K562 (cell line): ENCODE measurements around the gene GRIN1. TPM values are rescaled to one million over a fixed set of nuclear protein-coding genes. Genes with fewer than 3 reads are reported as not detected.
A peak's percentile ranks its signal among the peaks of the same experiment; 100 is the strongest.

Source experiments
- BCOR ChIP-seq: fragments of 450-650 bp; IDR thresholded peaks from 2 replicates; pipeline ENCODE4 v1.6.1; 2016
- CEBPB ChIP-seq: fragments of 450-650 bp; IDR thresholded peaks from 2 replicates; pipeline ENCODE4 v1.6.1; 2016; ENCODE audit warnings: missing genetic modification characterization, missing compliant biosample characterization
- COPS2 ChIP-seq: fragments of 450-650 bp; conservative IDR thresholded peaks from 2 replicates; pipeline ENCODE4 v1.6.1; 2016; ENCODE audit warnings: mild to moderate bottlenecking, moderate library complexity
- DDX20 ChIP-seq: fragments of 450-650 bp; IDR thresholded peaks from 2 replicates; pipeline ENCODE4 v1.6.1; 2016; ENCODE audit warnings: missing genetic modification characterization, low read depth, mild to moderate bottlenecking, missing compliant biosample characterization, moderate library complexity
- EGR1 ChIP-seq: fragments of 450-650 bp; conservative IDR thresholded peaks from 2 replicates; pipeline ENCODE4 v1.6.1; 2017; ENCODE audit warnings: mild to moderate bottlenecking
- FIP1L1 ChIP-seq: fragments of 200-400 bp; formaldehyde crosslinking; IDR thresholded peaks from 2 replicates; pipeline ENCODE4 v1.6.1; 2018; ENCODE audit warnings: mild to moderate bottlenecking, low read depth, low read length; ENCODE audit not compliant: poor library complexity, severe bottlenecking
- FOSL1 ChIP-seq: fragments of 200-800 bp; sonication (Bioruptor generic); conservative IDR thresholded peaks from 2 replicates; pipeline ENCODE4 v1.6.1; 2016; ENCODE audit warnings: missing genetic modification characterization, missing compliant biosample characterization
- HDAC2 ChIP-seq: fragments of 450-650 bp; IDR thresholded peaks from 2 replicates; pipeline ENCODE4 v1.6.1; 2016; ENCODE audit warnings: mild to moderate bottlenecking
- ILF3 ChIP-seq: fragments of 450-650 bp; IDR thresholded peaks from 2 replicates; pipeline ENCODE4 v1.6.1; 2018; ENCODE audit warnings: antibody characterized with exemption, mild to moderate bottlenecking, moderate library complexity, borderline replicate concordance
- KDM1A ChIP-seq, 2 experiments: fragments of 450-650 bp; IDR thresholded peaks; 2 replicates each; pipeline ENCODE4 v1.6.1; 2016; ENCODE audit warnings: mild to moderate bottlenecking in 2 of 2
- KDM2B ChIP-seq: fragments of 250-450 bp; sonication (Bioruptor Pico); IDR thresholded peaks from 2 replicates; pipeline ENCODE4 v1.8.0; 2021; ENCODE audit warnings: mild to moderate bottlenecking, moderate library complexity
- KLF10 ChIP-seq: fragments of 250-450 bp; sonication (Bioruptor Pico); IDR thresholded peaks from 2 replicates; pipeline ENCODE4 v1.6.1; 2021; ENCODE audit warnings: matching md5 sums
- MCM7 ChIP-seq, 2 experiments: fragments of 450-650 bp; IDR thresholded peaks; 2 replicates each; pipeline ENCODE4 v1.6.1; 2016 to 2018
- NFRKB ChIP-seq: fragments of 450-650 bp; IDR thresholded peaks from 2 replicates; pipeline ENCODE4 v1.6.1; 2016; ENCODE audit warnings: low read depth
- RBBP5 ChIP-seq: fragments of 200-600 bp; sonication (generic); IDR thresholded peaks from 2 replicates; pipeline ENCODE4 v1.6.1; 2012; ENCODE audit warnings: borderline replicate concordance, mild to moderate bottlenecking, low read length, control low read depth, inconsistent platforms; ENCODE audit not compliant: insufficient read depth, poor library complexity, severe bottlenecking
- SRSF3 ChIP-seq: fragments of 200-400 bp; formaldehyde crosslinking; IDR thresholded peaks from 2 replicates; pipeline ENCODE4 v1.6.1; 2016; ENCODE audit warnings: mild to moderate bottlenecking, low read length, moderate library complexity; ENCODE audit not compliant: insufficient read depth
- ZC3H11A ChIP-seq: IDR thresholded peaks from 2 replicates; pipeline ENCODE4 v1.6.1; 2012; ENCODE audit warnings: low read depth, low read length, improper control_type of control experiment
- ZC3H4 ChIP-seq: sonication (generic); formaldehyde crosslinking; IDR thresholded peaks from 2 replicates; pipeline ENCODE4 v1.9.0; 2021; ENCODE audit warnings: missing genetic modification reagents, borderline replicate concordance
- ZNF184 ChIP-seq: sonication (generic); formaldehyde crosslinking; IDR thresholded peaks from 2 replicates; pipeline ENCODE4 v1.5.0; 2020; ENCODE audit warnings: missing genetic modification reagents
- ZNF197 ChIP-seq: fragments of 200-800 bp; sonication (Bioruptor generic); IDR thresholded peaks from 2 replicates; pipeline ENCODE4 v1.6.1; 2016; ENCODE audit warnings: low read depth, missing genetic modification characterization, missing compliant biosample characterization
- ZNF41 ChIP-seq: fragments of 250-450 bp; sonication (Bioruptor Pico); conservative IDR thresholded peaks from 2 replicates; pipeline ENCODE4 v1.4.0; 2020; ENCODE audit warnings: mild to moderate bottlenecking
- polyA plus RNA-seq, 8 experiments: library from polyadenylated mRNA; depleted of rRNA in 4 of 8; stranded (reverse) in 5 of 8; unstranded in 3 of 8; fragments of >200 nt; fragmentation: Nextera tagmentation in 2 of 8; fragmentation: Illumina TruSeq in 1 of 8; extraction: Ambion mirVana in 2 of 8; extraction: Trizol in 1 of 8; gene quantifications; 2 replicates each; pipeline versions ENCODE4 v1.2.1 to v1.2.3, GENCODE V29; 2011 to 2014; ENCODE audit warnings: inconsistent platforms in 1 of 8, missing spikeins in 1 of 8
- total RNA-seq, 7 experiments: library from RNA; depleted of rRNA in 6 of 7; stranded (reverse); fragments of >200 nt in 6 of 7; fragmentation: Illumina TruSeq in 2 of 7; extraction: Trizol in 2 of 7; gene quantifications; 2 replicates each; pipeline versions ENCODE4 v1.2.1 to v1.2.3, GENCODE V29; 2011 to 2021; ENCODE audit warnings: low replicate concordance in 1 of 7
- TF ChIP-seq, protein P1 (sequence below): fragments of 250-450 bp; sonication (Bioruptor Pico); IDR thresholded peaks from 2 replicates; pipeline ENCODE4 v1.5.0; 2020; ENCODE audit warnings: mild to moderate bottlenecking
- TF ChIP-seq, protein P2 (sequence below): fragments of 450-650 bp; formaldehyde crosslinking; IDR thresholded peaks from 2 replicates; pipeline ENCODE4 v1.4.0; 2020; ENCODE audit warnings: mild to moderate bottlenecking, mixed read lengths
- TF ChIP-seq, protein P3 (sequence below): fragments of 450-650 bp; conservative IDR thresholded peaks from 2 replicates; pipeline ENCODE4 v1.6.1; 2016; ENCODE audit warnings: missing genetic modification characterization, low read depth, mild to moderate bottlenecking, missing compliant biosample characterization, moderate library complexity
- TF ChIP-seq, protein P4 (sequence below): sonication (generic); formaldehyde crosslinking; IDR thresholded peaks from 2 replicates; pipeline ENCODE4 v1.8.1; 2022; ENCODE audit warnings: missing genetic modification reagents

GRIN1 gene
- total and polyA plus RNA-seq, 9 of the 15 experiments (the other 6 are each of a cell fraction or from before 2014, with no cell fraction given), result 0.03 to 0.35 (median 0.16) TPM; not detected in 6

DNA sequence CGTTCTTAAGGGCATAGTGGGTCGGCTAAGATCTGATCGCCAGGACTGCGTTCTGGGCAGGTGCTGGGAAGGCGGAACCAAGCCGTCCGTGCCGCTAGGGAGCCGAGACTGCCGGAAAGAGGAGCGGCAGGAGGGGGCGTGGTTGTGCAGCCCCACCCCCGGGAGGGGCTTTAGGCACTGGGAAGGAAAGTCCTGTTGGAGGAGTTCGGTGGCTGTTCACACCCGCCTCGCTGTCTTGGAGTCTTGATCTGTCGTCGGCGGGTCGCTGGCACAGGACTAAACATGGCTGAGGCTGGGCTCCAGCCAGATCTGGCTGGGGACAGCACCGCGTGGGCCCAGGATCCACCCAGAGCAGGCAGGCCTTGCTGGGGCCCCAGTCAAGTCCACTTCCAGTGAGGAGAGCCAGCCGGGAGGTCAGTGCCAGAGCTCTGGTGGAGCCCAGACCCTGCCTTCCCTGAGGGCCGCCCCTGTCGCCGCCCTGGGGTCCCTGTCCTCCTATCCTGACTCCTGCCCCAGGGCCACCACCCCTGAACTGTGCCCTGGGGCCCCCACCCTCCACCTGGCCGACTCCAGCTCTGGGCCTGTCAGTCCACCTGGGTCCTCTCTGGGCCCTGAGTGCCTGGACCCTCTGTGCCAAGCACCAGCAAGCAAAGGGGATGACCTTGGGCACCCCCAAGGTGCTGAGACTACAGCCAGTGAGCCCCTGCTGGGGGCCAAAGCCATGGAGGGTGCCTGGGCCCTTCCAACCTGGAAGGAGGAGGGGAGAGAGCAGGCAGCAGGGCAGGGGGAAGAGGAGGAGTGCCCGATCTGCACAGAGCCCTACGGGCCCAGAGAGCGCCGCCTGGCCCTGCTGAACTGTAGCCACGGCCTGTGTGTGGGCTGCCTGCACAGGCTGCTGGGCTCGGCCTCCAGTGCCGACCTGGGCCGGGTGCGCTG lies 78.6 kb downstream of the GRIN1 start (continued):
- TF ChIP-seq, protein P1, sequence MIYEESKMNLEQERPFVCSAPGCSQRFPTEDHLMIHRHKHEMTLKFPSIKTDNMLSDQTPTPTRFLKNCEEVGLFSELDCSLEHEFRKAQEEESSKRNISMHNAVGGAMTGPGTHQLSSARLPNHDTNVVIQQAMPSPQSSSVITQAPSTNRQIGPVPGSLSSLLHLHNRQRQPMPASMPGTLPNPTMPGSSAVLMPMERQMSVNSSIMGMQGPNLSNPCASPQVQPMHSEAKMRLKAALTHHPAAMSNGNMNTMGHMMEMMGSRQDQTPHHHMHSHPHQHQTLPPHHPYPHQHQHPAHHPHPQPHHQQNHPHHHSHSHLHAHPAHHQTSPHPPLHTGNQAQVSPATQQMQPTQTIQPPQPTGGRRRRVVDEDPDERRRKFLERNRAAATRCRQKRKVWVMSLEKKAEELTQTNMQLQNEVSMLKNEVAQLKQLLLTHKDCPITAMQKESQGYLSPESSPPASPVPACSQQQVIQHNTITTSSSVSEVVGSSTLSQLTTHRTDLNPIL (CRISPR knock-in tag), result no peak
- no peak for TF ChIP-seq KLF10 (CRISPR knock-in tag)
- TF ChIP-seq, protein P2, sequence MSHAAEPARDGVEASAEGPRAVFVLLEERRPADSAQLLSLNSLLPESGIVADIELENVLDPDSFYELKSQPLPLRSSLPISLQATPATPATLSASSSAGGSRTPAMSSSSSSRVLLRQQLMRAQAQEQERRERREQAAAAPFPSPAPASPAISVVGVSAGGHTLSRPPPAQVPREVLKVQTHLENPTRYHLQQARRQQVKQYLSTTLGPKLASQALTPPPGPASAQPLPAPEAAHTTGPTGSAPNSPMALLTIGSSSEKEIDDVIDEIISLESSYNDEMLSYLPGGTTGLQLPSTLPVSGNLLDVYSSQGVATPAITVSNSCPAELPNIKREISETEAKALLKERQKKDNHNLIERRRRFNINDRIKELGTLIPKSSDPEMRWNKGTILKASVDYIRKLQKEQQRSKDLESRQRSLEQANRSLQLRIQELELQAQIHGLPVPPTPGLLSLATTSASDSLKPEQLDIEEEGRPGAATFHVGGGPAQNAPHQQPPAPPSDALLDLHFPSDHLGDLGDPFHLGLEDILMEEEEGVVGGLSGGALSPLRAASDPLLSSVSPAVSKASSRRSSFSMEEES (CRISPR knock-in tag), result no peak
- TF ChIP-seq BCOR, result no peak
- no peak for TF ChIP-seq DDX20 (tag)
- TF ChIP-seq KDM1A (IDR thresholded peaks at IDR 0.05), result no peak
- TF ChIP-seq, protein P3, sequence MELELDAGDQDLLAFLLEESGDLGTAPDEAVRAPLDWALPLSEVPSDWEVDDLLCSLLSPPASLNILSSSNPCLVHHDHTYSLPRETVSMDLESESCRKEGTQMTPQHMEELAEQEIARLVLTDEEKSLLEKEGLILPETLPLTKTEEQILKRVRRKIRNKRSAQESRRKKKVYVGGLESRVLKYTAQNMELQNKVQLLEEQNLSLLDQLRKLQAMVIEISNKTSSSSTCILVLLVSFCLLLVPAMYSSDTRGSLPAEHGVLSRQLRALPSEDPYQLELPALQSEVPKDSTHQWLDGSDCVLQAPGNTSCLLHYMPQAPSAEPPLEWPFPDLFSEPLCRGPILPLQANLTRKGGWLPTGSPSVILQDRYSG, result no peak
- no peak for TF ChIP-seq MCM7 (IDR thresholded peaks at IDR 0.05)
- TF ChIP-seq KDM2B, result no peak
- TF ChIP-seq FOSL1, result no peak
- no peak for TF ChIP-seq ZNF41 (CRISPR knock-in tag)
- TF ChIP-seq ILF3, result no peak
- TF ChIP-seq NFRKB, result no peak
- TF ChIP-seq EGR1, result 0 out of 2 replicates have a peak, but pooled peaks have one; percentile 25
- TF ChIP-seq RBBP5, result no peak
- no peak for TF ChIP-seq ZNF184
- no peak for TF ChIP-seq COPS2
- TF ChIP-seq ZC3H11A, result no peak
- TF ChIP-seq FIP1L1, result no peak
- no peak for TF ChIP-seq ZC3H4 (CRISPR knock-in tag)
- no peak for TF ChIP-seq ZNF197 (CRISPR knock-in tag)
- TF ChIP-seq, protein P4, sequence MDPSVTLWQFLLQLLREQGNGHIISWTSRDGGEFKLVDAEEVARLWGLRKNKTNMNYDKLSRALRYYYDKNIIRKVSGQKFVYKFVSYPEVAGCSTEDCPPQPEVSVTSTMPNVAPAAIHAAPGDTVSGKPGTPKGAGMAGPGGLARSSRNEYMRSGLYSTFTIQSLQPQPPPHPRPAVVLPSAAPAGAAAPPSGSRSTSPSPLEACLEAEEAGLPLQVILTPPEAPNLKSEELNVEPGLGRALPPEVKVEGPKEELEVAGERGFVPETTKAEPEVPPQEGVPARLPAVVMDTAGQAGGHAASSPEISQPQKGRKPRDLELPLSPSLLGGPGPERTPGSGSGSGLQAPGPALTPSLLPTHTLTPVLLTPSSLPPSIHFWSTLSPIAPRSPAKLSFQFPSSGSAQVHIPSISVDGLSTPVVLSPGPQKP, result no peak
- no peak for TF ChIP-seq CEBPB
- no peak for TF ChIP-seq HDAC2
- TF ChIP-seq SRSF3, result no peak
